ENCODE data around the gene SULF2.

Gene SULF2

DNA sequence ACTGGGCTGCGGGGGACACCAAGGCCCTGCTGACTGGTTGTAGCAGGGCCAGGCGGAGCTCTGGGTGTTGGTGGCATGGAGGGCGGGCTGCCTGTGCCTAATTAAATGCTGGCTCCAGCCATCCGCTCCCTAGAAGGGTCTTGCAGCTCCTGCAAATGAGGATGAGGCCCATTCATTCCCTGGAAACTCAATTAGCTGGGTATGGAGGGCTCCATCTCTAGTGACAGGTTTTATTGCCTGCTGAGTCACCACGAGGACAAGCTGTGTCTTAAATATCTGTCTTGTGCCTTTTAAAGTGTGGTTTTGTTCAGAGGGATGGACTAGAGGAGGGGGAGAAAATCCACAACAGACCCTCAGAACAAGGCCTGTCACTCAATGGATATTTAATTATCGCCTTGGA lies 60.9 kb downstream of the SULF2 start:
- DNase-seq = peak in 1 of 10 donors; percentile 59
- intact Hi-C loops (cut with DNase I) = no loop called here

DNA sequence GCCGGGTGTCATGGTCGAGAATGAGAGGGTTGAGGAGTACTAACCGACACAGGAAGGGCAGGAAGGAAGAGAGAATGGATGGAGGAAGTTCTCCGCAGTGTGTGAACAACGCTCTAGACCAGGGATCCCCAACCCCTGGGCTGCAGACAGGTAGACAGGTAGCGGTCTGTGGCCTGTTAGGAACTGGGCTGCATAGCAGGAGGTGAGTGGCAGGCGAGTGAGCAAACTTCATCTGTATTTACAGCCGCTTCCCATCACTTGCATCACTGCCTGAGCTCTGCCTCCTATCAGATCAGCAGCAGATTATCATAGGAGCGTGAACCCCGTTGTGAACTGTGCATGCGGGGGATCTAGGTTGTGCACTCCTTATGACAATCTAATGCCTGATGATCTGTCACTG lies 62.0 kb downstream of the SULF2 start:
- DNase-seq = peak in 1 of 10 donors; percentile 16
- intact Hi-C loops (cut with DNase I) = no loop called here

- intact Hi-C loops (cut with DNase I) = no loop called here
- peak in 1 of 10 donors; percentile 45 for DNase-seq
Measured at GRCh38 chr20:47720636-47721427, 64.4 kb downstream of the SULF2 start.

DNA sequence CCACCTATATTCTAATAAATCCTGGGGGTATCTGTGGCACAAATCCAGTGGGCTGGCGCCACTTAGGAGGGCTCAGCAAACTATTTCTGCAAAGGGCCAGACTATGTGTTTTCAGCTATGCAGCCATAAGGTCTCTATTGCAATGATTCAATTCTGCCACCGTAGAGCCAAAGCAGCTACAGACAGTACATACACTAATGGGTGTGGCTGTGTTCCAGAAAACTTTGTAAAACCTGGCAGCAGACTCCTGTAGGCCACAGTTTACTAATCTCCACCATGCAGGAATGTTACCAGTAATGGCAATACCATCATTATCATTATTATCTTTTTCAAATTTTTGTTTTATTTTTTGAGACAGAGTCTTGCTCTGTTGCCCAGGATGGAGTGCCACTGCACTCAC lies 65.7 kb downstream of the SULF2 start:
- DNase-seq = no peak
- intact Hi-C loops (cut with DNase I) = no loop called here

DNA sequence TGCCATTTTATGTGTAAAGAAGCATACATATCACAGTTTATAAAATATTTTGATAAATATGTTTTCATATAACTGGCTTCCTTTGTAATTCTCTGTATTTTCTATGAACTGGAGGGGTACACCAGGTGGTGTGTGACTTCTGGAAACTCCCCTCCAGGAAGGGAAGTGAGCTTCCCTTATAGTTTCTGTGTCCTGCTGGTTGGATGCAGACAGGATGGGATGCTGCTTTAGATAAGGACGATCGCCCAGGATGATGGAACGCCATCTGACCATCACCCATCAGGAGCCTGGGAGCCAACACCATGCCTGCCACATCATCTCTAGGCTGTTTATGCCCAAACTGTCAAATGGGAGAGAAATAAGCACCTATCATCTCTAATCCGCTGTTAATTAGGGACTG lies 66.1 kb downstream of the SULF2 start:
- no peak for DNase-seq
- intact Hi-C loops (cut with DNase I) = no loop called here

- intact Hi-C loops (cut with DNase I) = no loop called here
Measured at GRCh38 chr20:47718398-47718797, 66.9 kb downstream of the SULF2 start.

GRCh38 chr20:47717421-47717820 lies 67.9 kb downstream of the SULF2 start:
- DNase-seq = peak in 1 of 10 donors; percentile 31
- intact Hi-C loops (cut with DNase I) = no loop called here

More at GRCh38 chr20:47718398-47718797, 66.9 kb downstream of the SULF2 start:
- DNase-seq = peak in 1 of 10 donors; percentile 31

DNA sequence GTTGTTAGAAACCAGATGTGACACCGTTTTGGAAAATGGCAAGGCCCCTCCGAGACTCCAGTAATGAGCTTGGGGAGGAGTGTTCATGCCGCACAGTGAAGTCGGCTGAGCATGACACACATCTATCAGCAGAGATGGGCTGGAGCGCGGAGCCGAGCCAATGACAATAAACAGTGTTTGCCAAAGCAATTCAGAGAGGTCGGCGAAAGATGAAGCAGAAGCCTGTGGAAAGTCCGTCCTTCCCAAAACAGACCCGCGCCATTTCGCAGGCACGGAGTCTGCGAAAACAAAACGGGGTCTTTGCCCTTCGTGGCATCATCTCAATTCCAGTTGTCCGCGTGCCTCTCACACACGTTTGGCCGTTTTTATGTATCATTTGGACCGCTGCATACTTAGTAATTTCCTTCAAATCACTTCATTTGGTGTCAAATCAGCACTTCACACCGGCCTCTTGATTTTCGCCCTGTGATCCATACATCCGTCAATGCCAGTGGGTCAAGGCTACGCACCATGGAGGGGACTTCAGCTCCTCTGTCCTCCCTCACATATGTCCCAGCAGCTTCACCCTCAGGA lies 71.3 kb downstream of the SULF2 start:
- intact Hi-C loops (cut with DNase I) = no loop called here
- DNase-seq = no peak

DNA sequence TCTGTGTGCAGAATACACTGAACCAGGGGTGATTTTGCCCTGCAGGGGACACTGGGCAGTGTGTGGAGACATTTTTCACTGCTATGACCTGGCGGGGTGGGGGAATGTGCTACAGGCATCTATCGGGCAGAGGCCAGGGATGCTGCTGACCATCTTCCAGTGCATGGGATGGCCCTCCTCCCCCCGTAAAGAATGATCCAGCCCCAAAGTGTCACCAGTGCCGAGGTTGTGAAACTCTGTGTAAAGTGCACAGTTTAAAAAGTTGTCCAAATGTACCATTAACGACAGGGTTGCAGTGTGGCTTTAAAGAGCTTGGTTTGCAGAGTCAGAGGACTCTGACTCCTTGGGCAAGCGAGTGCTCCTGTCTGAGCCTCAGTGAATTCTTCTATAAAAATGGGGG lies 72.1 kb downstream of the SULF2 start:
- no peak for DNase-seq
- intact Hi-C loops (cut with DNase I) = no loop called here

DNA sequence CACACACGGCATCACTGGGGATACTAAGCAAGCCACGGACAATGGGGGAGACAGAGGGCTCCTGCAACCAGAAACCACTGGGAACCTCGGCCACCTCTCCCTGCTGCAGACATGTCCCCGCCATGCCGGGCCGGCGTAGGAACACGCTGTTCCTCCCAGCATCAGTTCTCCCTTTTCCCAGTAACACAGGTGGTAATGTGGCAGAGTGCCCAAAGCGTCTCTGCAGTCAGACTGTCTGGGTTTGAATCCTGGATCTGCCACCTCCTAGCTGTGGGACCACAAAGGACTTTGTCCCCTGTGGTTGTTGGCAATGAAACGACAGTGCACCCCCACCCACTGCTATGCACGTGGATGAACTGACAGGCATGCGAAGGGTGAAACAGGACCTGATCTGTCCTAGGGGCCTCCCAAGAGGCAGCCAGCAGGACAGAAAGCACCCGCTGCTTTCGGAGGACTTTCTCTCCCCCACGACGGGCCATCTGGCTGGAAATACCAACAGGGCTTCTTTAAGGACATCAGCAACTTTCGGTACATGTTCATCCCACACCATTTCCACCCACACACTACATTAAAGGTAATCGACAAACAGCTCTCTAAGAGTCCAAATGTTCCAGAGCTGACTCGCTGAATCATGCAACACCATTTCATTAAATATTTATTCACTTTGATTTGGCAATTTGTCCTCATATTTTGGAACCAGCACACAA lies 74.1 kb downstream of the SULF2 start:
- intact Hi-C loops (cut with DNase I) = no loop called here
- DNase-seq = peak in 3 of 10 donors; percentile 30 to 71 (median 70)

- peak in 1 of 10 donors; percentile 57 for DNase-seq
- intact Hi-C loops (cut with DNase I) = no loop called here
Measured at GRCh38 chr20:47710665-47711045, 74.6 kb downstream of the SULF2 start.

DNA sequence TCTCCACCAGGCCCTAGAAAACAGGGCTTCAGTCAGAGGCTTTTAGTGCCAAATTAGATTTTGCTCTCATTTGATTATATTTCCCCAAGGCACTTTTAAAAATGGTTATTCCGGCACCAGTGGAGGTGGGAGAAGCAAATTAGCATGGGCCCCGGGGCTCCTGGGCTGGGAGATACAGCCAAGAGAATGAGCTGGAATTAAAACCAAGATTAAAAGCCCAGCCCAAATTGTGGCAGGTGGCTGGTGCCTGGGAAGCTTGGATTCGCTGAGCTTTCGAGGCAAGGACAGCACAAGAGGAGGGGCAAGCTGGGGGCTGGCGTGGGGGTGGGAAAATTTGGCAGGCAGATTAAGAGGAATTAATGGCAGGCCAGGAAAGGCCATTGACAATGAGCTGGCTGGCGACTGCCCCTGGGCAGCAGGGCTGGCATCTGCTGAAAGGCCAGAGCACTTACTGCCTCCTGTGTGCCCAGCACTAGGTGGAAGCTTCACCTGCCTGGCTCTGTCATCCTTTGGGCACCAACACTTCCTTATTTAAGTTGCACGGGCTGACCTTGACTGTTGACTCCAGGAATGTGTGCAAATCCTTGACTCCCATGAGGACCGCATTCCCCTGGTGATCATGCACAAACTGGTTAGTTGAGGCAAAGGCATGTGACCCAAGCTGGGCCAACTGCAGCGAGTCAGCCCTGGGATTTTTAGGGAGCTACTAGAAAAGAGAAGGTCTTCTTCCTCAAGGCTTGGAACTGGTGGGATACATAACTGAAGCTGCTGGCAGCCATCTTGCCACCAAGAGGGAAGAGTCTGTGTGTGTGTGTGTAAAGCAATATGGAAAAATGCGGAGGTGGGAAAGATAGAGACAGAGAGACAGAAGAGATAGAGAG lies 76.1 kb downstream of the SULF2 start:
- intact Hi-C loops (cut with DNase I) = no loop called here
- DNase-seq = peak in 2 of 10 donors; percentile 57 to 74

- DNase-seq = peak in 2 of 10 donors; percentile 30 to 47
- intact Hi-C loops (cut with DNase I) = no loop called here
Measured at GRCh38 chr20:47708140-47708807, 77.0 kb downstream of the SULF2 start.

- intact Hi-C loops (cut with DNase I) = no loop called here
- DNase-seq = peak in 3 of 10 donors; percentile 36 to 49 (median 36)
Measured at GRCh38 chr20:47706345-47706744, 78.9 kb downstream of the SULF2 start.

GRCh38 chr20:47705497-47705856 lies 79.8 kb downstream of the SULF2 start:
- intact Hi-C loops (cut with DNase I) = no loop called here
- peak in 2 of 10 donors; percentile 34 to 41 for DNase-seq

DNA sequence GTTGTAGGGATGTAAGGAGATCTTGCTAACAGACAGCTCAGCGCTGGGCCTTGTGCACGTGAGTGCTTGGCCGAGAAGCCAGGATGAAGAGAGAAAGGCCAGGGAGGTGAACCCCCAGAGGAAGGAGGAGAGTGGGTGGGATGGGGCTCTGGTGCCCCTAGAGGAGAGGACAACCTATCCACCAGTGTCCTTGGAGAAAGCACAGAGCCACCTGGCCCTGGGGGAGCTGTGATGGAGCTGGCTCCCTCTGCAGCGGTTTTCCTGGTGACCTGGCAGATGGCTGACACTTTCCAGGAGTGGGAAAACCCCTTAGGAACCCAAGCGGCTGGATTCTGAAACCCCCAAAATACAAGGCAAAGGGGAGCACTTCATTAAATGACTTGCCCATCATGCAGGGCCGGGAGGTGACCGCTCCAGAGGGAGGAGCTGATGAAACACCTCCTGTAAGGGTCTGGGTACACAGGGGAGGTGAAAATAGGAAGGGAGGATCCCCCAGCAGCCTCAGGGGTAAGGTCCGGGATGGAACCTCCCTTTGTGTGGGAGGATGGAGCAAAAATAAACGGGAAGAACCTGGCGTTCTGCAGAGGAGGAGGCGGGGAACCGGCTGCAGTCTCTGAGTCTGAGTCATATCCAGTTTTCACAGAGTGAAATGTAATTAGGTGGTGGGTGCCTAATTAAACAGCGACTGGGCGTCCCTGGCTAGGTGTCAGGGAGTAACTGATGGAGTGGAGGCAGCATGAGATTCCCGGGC lies 80.4 kb downstream of the SULF2 start:
- peak in 6 of 10 donors; percentile 33 to 90 (median 63) for DNase-seq
- intact Hi-C loops (cut with DNase I) = no loop called here

DNA sequence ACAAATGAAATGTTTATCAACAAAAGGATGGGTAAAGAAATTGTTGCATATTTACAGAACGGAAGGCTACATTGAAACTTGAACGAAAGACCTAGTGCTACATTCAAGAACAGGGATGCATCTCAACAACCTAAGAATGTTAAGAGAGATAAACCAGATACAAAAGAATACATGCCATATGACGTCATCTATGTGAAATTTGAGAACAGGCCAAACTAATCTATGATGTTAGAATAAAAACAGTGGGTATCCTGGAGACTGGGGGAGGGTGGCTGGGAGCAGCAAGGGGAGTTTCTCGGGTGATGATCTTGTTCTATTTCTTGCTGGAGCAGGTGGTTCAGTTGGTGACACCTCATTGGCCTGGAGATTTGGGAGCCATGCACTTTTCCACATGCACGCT lies 81.5 kb downstream of the SULF2 start:
- intact Hi-C loops (cut with DNase I) = no loop called here
- DNase-seq = peak in 2 of 10 donors; percentile 5 to 18

DNA sequence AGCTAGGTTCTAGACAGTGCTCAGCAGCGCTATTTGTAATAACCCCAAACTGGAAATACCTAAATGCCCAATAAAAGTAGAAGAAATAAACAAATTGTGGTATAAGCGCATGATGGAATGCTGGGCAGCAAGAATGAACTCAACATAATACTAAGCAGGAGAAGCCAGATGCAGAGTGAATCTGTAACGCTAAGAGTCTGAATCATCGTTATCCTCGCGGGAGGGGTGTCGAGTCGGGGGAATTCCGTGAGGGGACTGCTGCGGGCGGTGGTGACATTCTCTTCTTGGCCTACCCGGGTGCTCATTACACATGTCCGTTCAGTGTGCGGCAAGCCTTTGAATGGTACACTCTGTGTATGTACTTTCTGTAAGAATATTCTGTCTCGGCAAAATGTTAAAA lies 83.7 kb downstream of the SULF2 start:
- intact Hi-C loops (cut with DNase I) = no loop called here
- peak in 6 of 10 donors; percentile 22 to 85 (median 68) for DNase-seq

DNA sequence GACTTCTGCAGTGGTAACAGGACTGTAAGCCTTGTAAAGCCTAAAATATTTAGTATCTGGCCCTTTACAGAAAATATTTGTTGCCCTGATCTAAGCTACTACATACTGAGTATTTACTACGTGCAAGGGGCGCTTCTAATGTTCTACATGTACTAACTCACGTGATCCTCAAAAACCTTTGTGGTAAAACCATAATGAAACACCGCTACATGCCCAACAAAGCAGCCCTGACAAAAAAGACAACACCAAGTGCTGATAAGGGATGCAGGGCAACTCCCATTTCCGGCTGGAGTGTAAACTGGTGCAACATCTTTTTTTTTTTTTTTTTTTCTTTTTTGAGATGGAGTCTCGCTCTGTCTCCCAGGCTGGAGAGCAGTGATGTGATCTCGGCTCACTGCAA lies 85.0 kb downstream of the SULF2 start:
- no peak for DNase-seq
- intact Hi-C loops (cut with DNase I) = no loop called here
